Measurements from ENCODE around the gene SMIM3. TPM values are rescaled to one million over a fixed set of nuclear protein-coding genes. Genes with fewer than 3 reads are reported as not detected.

Gene SMIM3
- total and polyA plus RNA-seq, 2 experiments from 2014 or later: 6.2 to 7.6 TPM

- H3K4me2 ChIP-seq: peak overlapping the region; percentile 11; the same call in 1 of the 2 replicates
- ATAC-seq (no peak), DNase-seq (ENCODE audit: low spot score) (no peak)
- TF ChIP-seq NANOG (IDR thresholded peaks at IDR 0.05; ENCODE audit: borderline replicate concordance) (no peak), EZH2phosphoT487 (IDR thresholded peaks at IDR 0.05; ENCODE audit: unreplicated experiment) (no peak), POLR2AphosphoS5 (IDR thresholded peaks at IDR 0.05; ENCODE audit: low read depth) (no peak), ETS1 (IDR thresholded peaks at IDR 0.05) (no peak)
- Mint-ChIP-seq H3K4me3 (no peak overlapping the region), H3K27me3 (ENCODE audit: insufficient read depth, low read depth, poor library complexity) (peaks cover 8% of the 10 kb centered on the region), H3K36me3 (ENCODE audit: low read depth) (no peaks in the 10 kb centered on the region), H3K9me3 (peaks cover 30% of the 10 kb centered on the region), H3K4me1 (peaks cover 11% of the 10 kb centered on the region), H3K27ac (no peak overlapping the region)
- no peaks in the 10 kb centered on the region for H3K36me3 ChIP-seq (ENCODE audit: insufficient read depth)
- H4K20me1 ChIP-seq (replicated peaks; ENCODE audit: insufficient read depth): no peaks in the 10 kb centered on the region
- no peaks in the 10 kb centered on the region for H3F3A ChIP-seq (replicated peaks; ENCODE audit: low read depth)
- no peak overlapping the region for H3K27ac ChIP-seq (ENCODE audit: low read depth)
- no peak overlapping the region for H3K4me3 ChIP-seq
- H3K27me3 ChIP-seq (ENCODE audit: insufficient read depth): no peaks in the 10 kb centered on the region
- H3K79me2 ChIP-seq (replicated peaks; ENCODE audit: insufficient read depth): no peaks in the 10 kb centered on the region
- H2AFZ ChIP-seq: no peak overlapping the region
- H3K4me1 ChIP-seq (ENCODE audit: insufficient read depth): peaks cover 14% of the 10 kb centered on the region
- H3K9me2 ChIP-seq (ENCODE audit: insufficient read depth): 0 out of 2 replicates have a peak, but pooled peaks cover 6% of the 10 kb centered on the region
Observed at GRCh38 chr5:150815010-150815409, 36.5 kb downstream of the SMIM3 start.

- no peak overlapping the region for H3K27ac Mint-ChIP-seq
- no peak overlapping the region for H3K27ac ChIP-seq (ENCODE audit: low read depth)
- H3K79me2 ChIP-seq (replicated peaks; ENCODE audit: insufficient read depth): no peaks in the 10 kb centered on the region
- DNase-seq (ENCODE audit: low spot score): no peak
- no peaks in the 10 kb centered on the region for H3K27me3 ChIP-seq (ENCODE audit: insufficient read depth)
- H3K36me3 ChIP-seq (ENCODE audit: insufficient read depth): no peaks in the 10 kb centered on the region
- H3F3A ChIP-seq (replicated peaks; ENCODE audit: low read depth): no peaks in the 10 kb centered on the region
- no peaks in the 10 kb centered on the region for H3K36me3 Mint-ChIP-seq (ENCODE audit: low read depth)
- no peak for ATAC-seq
- peaks cover 11% of the 10 kb centered on the region for H3K4me1 Mint-ChIP-seq
- H3K4me3 Mint-ChIP-seq: no peak overlapping the region
- no peak overlapping the region for H3K4me2 ChIP-seq
- H3K27me3 Mint-ChIP-seq (ENCODE audit: insufficient read depth, low read depth, poor library complexity): peaks cover 8% of the 10 kb centered on the region
- H3K9me2 ChIP-seq (ENCODE audit: insufficient read depth): no peaks in the 10 kb centered on the region
- H2AFZ ChIP-seq: no peak overlapping the region
- no peaks in the 10 kb centered on the region for H4K20me1 ChIP-seq (replicated peaks; ENCODE audit: insufficient read depth)
- H3K9me3 Mint-ChIP-seq: peaks cover 41% of the 10 kb centered on the region
- H3K4me1 ChIP-seq (ENCODE audit: insufficient read depth): peaks cover 14% of the 10 kb centered on the region
- H3K4me3 ChIP-seq: no peak overlapping the region
- TF ChIP-seq CREB1 (CRISPR knock-in tag; IDR thresholded peaks at IDR 0.05; ENCODE audit: low read depth): no peak
- no peak for TF ChIP-seq JUNB (IDR thresholded peaks at IDR 0.05; ENCODE audit: unreplicated experiment)
- TF ChIP-seq EZH2 (IDR thresholded peaks at IDR 0.05; ENCODE audit: low read depth, unreplicated experiment): no peak
- no peak for TF ChIP-seq ZNF462 (CRISPR knock-in tag; IDR thresholded peaks at IDR 0.05)
- TF ChIP-seq ZNF114 (CRISPR knock-in tag; IDR thresholded peaks at IDR 0.05): no peak
- TF ChIP-seq POLR2AphosphoS5 (IDR thresholded peaks at IDR 0.05; ENCODE audit: low read depth): no peak
- no peak for TF ChIP-seq ZNF331 (CRISPR knock-in tag; IDR thresholded peaks at IDR 0.05; ENCODE audit: low read depth)
- TF ChIP-seq CTCF (conservative IDR thresholded peaks at IDR 0.05; ENCODE audit: low read depth in 2 of 2): no peak
Observed at GRCh38 chr5:150816946-150817345, 38.4 kb downstream of the SMIM3 start.

Measured in GM23338 (cell line).